Activated CD4-positive, alpha-beta T cell treated with anti-CD3 and anti-CD28 coated beads for 24 hours (primary cell): Measurements from ENCODE around the gene RAB28.

Source experiments
- DNase-seq, 2 donors: peaks; one replicate each; pipeline ENCODE4 v3.0.0-alpha.2; 2020; ENCODE audit warnings: low read depth in 2 of 2

RAB28 gene

DNA sequence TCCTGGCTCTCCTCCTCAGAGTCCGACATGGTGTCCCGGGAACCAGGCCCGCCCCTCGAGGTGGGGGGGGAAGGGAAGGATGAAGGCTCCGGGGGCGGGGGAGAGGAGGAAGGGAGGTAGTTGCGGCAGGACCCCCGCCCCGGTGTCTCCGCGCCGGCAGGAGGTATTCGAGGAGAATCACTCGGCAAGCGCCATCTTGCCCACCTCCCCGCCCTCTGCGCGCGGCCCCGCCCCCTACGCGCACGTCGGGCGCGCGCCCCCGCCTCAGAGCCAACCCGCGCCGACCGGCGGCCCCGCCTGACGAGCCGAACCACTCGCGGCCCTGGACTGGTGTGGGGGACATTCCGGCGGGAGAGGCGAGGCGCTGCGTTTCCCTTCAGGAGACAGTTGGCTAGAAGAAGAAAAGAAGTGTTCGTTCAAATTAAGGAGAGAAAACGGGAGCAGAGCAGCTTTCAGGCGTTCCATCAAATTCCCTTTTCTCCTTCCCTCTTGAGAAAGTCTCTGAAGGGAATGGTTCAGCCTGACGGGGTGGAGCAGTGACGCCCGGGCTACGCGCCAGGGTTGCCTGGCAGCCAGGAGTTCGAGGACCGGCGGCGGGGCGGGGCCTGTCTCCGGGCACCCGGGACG is at the start of gene RAB28:
Gene RAB28 (minus strand): TSS at position 219 of the 627 bp plus-strand sequence.
- peak; percentile 83 to 85 for DNase-seq

DNA sequence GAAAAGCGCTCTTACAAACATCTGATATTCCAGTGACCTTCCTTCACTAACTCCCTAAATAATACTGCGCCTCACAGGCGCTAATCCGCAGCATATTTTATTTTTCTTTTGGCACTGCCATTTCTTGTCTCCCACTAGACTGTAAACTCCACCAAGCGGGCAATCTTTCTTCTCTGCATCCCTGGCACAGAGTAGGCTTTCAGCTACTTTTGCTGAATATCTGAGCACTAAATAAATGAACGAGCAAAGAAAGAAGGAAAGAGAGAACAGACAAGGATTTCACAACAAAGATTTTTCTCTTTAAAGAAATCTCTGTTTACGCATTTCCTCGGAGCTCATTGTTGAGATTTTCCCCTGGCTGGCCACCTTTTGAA is 47.5 kb upstream of the RAB28 start:
- no peak for DNase-seq

DNA sequence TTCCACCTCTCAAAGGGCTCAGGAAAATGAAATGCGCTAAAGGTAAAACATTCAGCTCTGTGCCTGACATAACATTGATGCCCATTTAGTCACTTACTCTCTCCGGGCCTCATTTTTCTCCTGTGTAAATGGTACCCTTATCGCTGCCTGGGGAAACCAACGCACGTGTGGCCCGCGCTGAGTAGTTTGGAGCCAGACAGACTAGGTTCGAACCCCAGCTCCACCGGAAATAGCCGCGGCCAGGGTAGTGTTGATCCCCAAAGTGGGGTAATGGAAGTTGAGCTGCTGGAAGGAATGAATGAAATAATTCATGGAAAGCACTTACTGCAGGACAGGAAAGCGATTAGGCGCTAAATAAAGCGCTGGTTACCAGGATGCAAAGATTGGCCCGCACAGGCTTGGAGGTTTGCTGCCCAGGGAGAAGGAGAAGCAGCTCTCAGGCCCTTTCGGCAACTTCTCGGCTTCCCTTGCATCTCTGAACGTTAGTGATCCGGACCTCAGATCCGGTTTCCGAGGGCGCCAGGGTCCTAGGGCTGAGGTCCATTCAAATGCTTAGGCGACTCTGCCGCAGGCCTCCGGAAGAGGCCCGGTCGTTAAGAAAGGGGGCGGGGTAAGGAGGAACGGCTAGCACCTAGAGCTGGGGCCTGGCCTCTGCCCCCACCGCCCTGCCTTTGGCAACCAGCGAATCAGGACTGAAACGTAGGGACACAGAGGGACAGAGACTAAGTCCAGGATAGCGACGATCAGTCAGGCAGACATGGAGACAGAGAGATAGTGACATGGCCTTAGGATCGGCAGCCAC is 46.9 kb upstream of the RAB28 start:
- DNase-seq = no peak

DNA sequence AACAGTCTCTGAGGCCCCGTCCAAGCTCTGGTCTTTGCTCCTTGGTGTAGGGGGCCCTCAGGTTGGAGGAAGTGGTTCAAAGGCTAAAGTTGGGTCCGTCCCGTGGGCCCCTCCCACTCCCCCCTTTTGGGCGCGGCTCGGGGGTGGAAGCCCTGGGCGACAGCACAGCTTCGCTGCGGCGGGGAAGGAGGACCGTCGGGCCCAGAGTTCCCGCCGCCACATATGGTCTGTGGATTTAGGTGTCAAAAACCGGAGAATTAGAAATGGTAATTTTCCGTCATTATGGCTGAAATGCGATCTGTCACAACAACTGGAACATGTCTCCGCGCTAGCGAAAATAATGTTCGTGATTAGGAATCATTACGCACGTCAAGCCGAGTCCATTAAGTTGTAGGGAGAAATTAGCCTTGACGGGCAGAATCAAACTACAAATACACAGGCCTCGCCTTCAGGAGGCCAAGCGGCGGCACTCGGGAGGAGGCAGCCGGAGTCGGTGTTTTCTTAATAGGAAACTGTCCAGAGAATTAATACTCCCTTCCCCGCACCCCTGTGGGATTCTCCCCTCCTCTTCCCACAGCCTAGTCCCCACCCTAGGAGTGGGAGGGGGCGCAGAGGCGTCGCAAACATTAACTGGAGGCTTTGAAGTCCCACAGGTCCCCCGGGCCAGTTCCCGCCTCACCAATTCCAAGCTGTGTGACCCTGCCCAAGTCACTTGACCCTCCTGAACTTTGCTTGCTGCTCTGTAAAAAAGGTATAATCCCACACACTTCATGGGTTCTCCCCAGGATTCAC is 45.2 kb upstream of the RAB28 start:
- no peak for DNase-seq

DNA sequence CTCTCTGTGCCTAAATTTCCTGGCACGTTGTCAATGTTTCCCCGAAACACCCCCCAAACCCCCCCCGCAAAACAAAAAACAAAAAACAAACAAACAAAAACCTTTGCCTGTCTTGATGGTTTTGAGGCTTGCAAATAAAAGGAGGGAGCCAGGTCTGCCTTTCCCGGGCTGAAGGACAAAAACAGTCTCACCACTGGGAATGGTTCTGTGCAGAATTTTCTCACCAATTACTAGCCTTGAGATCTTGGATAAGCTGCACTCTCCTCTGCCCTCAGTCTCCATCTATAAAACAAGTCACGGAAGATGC is 44.6 kb upstream of the RAB28 start:
- no peak for DNase-seq

DNA sequence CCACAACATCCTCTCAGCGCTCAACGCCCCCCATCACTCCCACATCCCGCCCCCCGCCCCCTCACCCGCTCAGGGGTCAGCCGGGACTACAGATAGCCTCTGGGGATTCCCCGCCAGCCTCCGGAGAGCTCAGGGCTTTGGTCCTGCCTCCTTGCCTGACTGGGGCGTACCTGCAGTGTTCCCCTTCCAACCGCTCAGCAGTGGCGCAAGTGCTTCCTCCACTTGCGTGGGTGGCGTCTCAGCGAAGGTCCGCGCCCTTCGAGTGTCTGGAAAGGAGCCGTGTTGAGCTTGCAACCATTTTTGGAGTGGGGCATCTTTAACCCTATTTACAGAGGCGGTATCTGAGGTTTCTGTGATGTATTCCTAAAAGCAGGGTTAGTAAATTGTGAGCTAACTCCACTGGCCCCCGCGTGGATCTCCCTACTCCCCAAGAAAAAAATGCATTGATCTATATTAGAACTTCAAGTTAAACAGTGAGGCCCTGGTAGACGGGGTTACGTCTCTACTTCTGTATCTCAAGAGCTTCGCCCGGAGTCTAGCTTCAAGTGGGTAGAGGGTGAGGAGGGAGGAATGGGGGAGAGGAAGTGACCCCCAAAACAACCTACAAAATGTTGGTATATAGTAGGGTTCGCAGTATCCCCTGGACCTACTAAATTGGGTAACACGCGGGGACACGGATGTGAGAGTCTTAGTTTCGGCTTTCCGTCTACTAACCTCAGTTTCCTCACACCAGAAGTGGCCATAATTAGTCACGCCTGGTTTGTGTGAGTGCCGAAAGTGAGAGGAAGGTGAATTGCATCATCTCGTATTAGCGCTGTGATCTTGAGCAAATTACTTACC is 44.1 kb upstream of the RAB28 start:
- no peak for DNase-seq

DNA sequence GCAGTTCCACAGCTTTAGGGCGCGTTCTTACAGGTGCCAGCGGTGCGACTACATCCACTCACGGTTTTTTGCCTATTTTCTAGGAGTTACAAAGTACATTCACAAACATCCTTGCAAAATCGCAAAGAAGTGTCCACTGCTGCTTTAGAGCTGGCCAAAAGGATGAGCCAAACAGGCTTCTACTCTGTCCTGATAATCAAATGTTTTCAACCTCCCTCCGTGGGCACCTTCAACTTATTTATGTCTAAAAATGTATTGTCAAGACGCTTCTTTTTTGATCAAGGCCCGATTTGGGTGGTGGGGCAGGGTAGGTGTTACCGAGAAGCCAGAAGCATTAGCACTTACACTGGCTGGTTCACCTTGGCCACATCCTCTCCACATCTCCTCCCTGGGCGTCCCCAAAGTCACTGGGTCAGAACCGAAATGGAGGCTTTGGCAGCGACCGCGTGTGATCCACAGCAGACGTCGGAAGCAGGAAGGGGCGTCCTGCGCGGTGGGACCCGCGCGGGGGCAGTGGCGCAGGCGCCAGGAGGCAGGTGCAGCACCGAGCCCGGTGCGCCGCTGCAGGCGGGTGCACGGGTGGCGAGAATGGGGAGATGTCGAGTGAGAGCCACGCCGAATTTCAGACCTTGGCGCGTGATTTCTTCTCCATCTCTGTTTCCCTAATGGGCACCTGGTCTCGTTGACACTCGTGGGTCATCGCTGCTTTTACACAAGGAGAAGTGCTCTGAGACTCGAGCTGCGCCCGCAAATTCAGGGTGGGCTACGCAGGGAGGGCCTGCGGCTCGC is 43.2 kb upstream of the RAB28 start:
- no peak for DNase-seq

DNA sequence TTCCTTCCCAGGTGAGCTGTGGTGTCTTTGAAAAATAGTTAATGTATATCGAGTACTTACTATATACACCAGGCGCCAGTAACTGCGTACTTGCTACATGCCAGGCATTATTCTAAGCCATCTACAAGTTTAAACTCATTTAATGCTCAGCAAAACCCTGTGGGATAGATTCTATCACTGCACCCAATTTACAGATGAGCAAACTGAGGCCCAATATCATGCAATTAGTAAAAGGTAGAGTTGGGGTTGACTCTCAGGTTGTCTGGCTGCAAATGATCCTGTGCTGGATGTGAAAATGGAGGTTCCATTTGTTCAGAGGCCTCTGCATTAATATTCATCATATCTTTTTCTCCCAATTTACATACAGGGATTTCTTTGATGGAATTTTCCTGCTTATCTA is 42.5 kb upstream of the RAB28 start:
- DNase-seq = no peak

DNA sequence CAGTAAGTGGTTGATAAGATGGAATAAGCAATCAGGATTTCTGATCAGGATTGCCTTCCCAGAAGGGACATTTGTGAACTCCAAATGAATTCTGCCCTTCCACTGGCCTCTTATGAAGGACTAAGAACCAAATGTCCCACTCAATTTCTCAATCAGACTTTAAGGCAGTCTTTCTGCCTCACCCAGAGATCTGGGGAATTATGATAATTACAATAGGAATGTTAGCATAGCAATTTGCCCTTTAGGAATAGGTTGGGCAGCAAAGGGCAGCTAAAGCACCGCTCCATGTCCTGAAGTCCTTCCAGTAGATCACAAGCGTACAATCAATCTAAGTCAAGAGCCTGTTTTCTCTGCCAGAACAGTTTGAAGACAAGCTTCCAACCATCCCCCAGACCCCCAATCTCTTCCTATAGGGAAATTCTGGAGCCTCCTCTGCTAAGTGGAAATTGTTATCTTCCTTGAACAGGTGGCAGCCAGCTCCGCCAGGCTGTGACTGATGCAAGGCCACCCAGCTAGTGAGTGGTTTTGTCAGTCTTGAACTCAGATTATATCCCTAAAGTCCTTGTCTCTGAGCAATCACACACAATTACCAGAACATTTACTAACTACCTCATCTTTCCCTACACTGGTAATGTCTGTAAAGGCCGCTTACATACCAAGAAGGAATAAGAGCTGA is 41.6 kb upstream of the RAB28 start:
- no peak for DNase-seq

DNA sequence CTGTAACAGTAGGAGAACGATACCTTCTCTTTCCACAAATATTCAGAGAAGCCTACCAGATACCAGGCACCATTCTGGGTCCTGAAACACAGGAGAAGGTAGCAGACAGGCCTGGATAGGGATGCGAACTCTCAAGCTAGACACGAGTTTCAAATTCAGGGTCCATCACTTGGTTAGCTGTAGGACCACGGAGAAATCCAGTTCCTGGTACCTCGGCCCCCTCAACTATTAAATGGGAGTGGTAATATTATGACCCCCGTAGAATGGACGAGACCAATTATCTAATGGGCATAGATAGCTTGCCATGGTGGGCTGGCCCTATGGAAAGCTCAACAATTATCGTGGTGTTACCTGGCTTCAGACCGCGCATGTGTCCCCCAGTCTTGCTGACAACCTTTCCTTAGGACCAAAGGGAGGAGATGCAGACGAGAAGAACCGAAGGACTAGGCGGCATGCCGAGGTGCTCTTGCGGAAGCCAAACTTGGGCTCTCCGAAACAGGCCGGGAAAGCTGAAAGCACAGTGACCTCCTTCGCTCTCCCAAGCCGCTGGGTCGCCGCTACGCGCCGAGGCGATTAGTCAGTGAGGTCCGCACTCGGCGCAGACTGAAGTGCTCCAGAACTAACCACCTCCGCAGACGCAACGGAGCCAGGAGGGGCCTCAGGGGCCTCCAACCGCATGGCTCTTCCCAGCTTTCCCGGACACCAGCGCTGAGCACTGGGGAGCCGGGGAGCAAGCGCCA is 40.5 kb upstream of the RAB28 start:
- no peak for DNase-seq

DNA sequence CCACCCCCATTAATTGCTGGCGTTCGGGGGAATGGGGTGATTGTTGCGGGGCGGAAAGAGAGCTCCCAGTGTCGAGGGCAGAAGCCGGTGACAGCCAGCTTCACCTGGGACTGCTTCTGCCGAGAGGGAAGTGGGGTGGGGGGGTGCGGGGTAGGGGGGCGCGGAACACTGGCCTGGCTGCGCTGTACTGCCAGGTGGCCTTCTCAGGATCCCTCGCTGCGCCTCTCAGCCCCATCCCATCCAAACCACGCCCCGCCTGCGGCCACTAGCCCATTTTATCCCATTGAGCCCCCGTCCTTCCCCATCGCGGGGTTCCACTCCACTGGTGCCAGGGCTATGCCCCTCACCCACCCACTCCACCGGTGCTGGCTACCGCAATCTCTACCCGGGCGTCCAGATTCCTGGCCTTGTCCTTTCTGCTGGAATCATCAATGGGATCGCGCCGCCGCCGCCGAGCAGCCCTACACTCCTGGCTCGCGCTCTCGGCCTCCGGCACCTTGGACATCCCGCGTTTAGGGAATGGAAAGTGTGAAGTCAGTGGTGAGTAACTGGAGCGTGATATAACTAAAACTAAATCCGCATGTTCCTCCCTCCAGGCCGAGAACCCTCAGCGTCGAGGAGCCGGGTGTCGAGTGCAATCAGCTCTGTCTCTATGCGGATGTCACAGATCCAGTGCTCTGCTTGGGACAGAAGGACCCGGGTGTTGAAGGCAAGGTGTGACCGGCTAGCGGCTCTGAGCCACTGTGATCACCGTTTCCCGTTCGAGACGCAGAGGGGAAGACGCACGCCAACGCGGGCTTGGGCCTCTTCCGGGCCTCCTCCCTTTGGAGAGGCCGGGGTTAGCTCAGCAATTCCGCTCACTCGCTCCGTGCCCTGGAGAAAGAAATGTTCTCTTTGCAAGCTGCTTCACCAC is 39.7 kb upstream of the RAB28 start:
- DNase-seq = no peak

DNA sequence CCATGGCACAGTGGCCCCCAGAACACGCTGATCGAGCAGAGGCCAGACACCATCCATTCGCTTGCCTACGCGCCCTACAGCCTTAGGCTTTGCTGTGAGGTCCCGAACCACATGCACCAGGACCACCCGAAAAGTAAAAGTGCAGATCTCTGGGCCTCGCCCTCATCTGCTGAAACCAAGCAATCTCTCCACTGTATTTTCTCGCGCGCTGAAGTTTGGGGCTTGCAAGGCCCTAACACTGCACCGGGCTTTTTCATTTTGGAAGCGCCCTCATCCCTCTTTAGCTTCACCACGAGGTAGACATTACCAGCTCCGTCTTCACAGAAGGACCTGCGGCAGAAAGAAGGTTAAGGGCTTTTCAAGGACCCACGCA is 39.0 kb upstream of the RAB28 start:
- DNase-seq = no peak

DNA sequence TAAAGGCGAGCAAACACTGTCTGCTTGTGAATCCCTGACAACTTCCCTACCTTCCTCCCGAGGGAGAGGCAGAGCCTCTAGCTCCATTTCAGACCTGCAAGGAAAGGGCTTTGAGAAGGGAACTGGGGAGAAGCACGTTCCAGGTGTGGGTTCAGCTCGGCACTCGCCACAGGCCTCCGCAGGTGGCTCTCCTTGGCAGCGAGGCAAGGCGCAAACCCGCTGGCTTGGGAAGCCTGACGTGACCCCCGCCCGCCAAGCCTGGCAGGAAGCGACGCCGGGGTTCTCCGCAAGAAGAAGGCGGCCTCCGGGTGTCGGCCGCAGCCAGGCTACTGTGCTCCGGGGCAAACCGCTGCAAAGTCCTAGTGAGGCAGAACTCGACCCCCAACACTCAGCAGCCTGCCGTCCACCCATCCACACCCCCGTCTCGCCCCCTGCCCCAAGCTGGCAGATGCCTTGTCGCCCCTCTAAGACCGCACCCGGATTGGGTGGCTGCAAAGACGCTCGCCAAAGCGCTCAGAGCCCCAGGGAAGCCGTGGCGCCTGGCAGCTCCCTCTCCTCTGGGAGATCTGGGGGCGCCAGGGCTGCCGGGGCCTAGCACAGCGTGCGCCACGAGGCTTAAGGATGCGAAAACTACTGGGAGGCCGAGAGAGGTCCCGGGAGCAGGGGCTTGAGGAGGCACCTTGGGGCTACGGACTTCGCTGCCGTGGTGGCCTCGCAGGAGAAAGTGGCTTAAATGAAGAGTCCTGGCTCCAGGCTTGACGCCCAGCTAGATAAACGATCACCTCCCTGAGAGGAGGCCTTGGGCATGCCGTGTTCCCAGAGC is 38.4 kb upstream of the RAB28 start:
- no peak for DNase-seq

DNA sequence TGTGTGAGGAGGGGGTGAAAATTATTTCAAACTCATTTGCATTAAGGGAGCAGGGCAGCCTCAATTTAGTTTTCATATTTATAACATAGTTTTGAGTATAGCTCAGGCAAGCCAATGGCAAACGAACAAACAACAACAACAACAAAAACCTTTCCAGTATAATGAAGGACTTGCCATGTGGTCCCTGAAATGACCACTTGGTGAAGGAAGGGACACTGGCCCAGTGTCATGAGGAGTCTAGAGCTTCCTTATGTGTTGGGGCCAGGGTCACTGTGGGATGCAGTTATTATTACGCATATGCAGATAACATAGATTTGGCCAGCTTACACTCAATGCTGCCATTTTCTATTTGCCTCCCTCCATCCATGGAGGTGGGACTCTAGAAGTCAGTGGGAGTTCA is 36.9 kb upstream of the RAB28 start:
- DNase-seq = no peak

DNA sequence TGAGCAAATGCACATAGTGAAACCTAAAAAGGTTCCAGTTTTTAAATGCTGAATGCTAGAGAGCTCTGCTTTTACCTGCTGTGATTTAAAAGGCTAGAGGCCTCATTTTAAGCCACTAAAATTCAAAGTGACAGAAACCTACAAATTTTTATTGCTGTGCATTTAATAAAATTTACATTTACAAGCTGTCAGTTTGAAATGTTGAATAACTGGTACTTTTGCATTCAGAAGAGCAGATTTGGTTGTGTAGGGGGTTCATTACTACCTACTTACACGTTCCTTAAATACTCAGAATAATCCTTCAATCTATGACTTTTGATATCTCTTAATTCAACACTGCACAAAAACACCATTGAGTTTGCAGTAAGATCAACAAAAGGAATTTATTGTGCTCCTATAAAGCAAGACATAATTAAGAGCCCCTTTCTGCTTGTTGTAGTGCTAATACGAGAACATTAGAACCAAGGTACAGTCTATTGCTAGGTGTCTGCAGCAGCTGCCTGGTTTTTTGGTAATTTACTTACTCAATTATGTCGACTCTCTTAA is 32.2 kb upstream of the RAB28 start:
- DNase-seq = no peak

DNA sequence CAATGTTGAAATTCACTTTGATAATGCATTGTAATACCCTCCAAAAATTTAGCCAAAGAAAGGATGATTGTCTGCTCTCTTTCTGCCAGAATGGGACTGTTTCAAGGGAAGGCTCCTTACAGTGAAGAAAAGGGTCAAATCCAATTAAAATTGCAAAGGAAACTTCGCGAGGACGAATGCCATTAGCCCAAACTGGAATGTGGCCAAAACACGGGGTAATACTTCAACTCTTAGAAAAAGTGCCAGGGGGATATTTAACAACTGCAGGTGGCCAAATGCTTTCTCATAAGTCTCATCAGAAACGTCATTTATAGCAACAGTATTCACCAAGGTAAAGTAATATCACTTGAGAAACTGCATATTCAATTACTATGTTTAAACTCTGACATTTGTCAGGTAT is 31.1 kb upstream of the RAB28 start:
- DNase-seq = no peak

DNA sequence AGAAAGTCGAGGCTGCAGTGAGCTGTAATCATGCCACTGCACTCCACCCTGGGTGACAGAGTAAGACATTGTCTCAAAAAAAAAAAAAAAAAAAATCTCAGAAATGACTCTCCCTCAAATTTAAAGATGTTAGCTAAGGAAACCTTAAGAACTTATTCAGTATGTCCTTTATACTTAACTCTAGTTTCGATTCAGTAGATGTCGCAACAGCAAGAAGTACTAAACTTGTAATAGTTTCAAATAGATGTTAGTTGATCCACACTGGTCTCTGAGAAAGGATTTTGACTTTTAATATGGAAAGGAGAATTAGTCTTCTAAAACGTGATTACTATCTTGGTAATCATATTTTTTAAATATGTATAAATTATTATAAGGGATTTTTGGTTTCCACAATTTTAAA is 30.6 kb upstream of the RAB28 start:
- DNase-seq = no peak

DNA sequence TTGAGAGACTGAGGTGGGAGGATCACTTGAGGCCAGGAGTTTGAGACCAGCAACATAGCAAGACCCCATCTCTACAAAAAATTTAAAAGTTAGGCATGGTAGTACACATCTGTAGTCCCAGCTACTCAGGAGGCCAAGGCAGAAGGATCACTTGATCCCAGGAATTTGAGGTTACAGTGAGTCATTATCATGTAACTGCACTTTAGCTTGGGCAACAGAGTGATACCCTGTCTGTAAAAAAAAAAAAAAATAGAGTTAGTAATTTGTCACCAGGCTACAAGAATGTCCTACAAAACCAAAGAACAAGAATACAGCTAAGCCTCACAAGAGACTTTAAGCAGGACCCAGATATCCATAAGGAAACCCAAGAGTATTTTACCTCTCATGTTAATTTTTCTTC is 27.0 kb upstream of the RAB28 start:
- no peak for DNase-seq
